SK-N-SH (cell line): ENCODE data around the gene RFX3. TPM values are rescaled to one million over a fixed set of nuclear protein-coding genes. Genes with fewer than 3 reads are reported as not detected.

Experiments
- CTCF ChIA-PET: fragments of 300-600, 350-600 bp; formaldehyde crosslinking; extraction: SDS; loops from one replicate; lab custom pipeline; 2021; lab: Yijun Ruan, JAX
- POLR2A ChIA-PET: fragments of 350-600 bp; sonication (Branson Sonifier 250); formaldehyde crosslinking; extraction: SDS; loops from one replicate; lab custom pipeline; 2020; ENCODE audit warnings: antibody characterized with exemption, inconsistent platforms; lab: Yijun Ruan, JAX
- DNase-seq: peaks from one replicate; pipeline ENCODE4 v3.0.0; 2012
- H2AFZ ChIP-seq: fragments of 200-600 bp; sonication (generic); 2 replicates; pipeline ENCODE4 v1.8.1; 2016; ENCODE audit warnings: antibody characterized with exemption, mild to moderate bottlenecking, low read depth
- H3F3A ChIP-seq: fragments of 200-600 bp; sonication (generic); replicated peaks from 2 replicates; pipeline ENCODE3; 2016; ENCODE audit warnings: antibody characterized with exemption, mild to moderate bottlenecking; ENCODE audit not compliant: insufficient read depth
- H3K27ac ChIP-seq, 2 experiments: fragments of 200-500 bp in 1 of 2; fragments of 200-600 bp in 1 of 2; sonication (Bioruptor generic) in 1 of 2; sonication (generic), shearing (Covaris generic) in 1 of 2; 2 replicates each; pipeline versions ENCODE4 v1.5.1 to v1.6.1; 2014 to 2016; ENCODE audit warnings: low read depth in 2 of 2, inconsistent platforms in 1 of 2, low read length in 1 of 2, mild to moderate bottlenecking in 1 of 2, mixed read lengths in 1 of 2
- H3K27me3 ChIP-seq: fragments of 200-600 bp; sonication (generic), shearing (Covaris generic); 2 replicates; pipeline ENCODE4 v1.6.1; 2016; ENCODE audit warnings: mixed run types; ENCODE audit not compliant: insufficient read depth
- H3K36me3 ChIP-seq, 2 experiments: fragments of 200-500 bp in 1 of 2; fragments of 200-600 bp in 1 of 2; sonication (Bioruptor generic) in 1 of 2; sonication (generic) in 1 of 2; replicated peaks in 1 of 2; 2 replicates each; pipeline versions ENCODE3 to v1.5.1; 2014 to 2016; ENCODE audit warnings: low read length in 1 of 2, mild to moderate bottlenecking in 1 of 2; ENCODE audit not compliant: insufficient read depth in 2 of 2, control insufficient read depth in 1 of 2
- H3K4me1 ChIP-seq, 2 experiments: fragments of 200-500 bp in 1 of 2; fragments of 200-600 bp in 1 of 2; sonication (Bioruptor generic) in 1 of 2; sonication (generic), shearing (Covaris generic) in 1 of 2; 2 replicates each; pipeline versions ENCODE4 v1.5.1 to v1.6.1; 2014 to 2016; ENCODE audit warnings: low read depth in 1 of 2, low read length in 1 of 2, mixed run types in 1 of 2; ENCODE audit not compliant: insufficient read depth in 2 of 2, control insufficient read depth in 1 of 2
- H3K4me2 ChIP-seq: fragments of 200-600 bp; sonication (generic), shearing (Covaris generic); 2 replicates; pipeline ENCODE4 v1.6.1; 2017; ENCODE audit warnings: mixed run types
- H3K4me3 ChIP-seq, 2 experiments: fragments of 200-500 bp in 1 of 2; fragments of 200-600 bp in 1 of 2; sonication (Bioruptor generic) in 1 of 2; sonication (generic), shearing (Covaris generic) in 1 of 2; 2 replicates each; pipeline versions ENCODE4 v1.5.1 to v1.8.1; 2014 to 2016; ENCODE audit warnings: low read depth in 2 of 2, inconsistent platforms in 1 of 2, low read length in 1 of 2, mild to moderate bottlenecking in 1 of 2, mixed read lengths in 1 of 2, moderate library complexity in 1 of 2
- H3K79me2 ChIP-seq: fragments of 200-600 bp; sonication (generic); 2 replicates; pipeline ENCODE4 v1.8.1; 2017; ENCODE audit warnings: mild to moderate bottlenecking; ENCODE audit not compliant: insufficient read depth
- H3K9ac ChIP-seq: fragments of 200-600 bp; sonication (generic); 2 replicates; pipeline ENCODE4 v1.6.1; 2017; ENCODE audit warnings: mixed run types
- H3K9me2 ChIP-seq: fragments of 200-600 bp; sonication (generic); 2 replicates; pipeline ENCODE4 v1.6.1; 2017; ENCODE audit warnings: mixed run types
- H3K9me3 ChIP-seq: fragments of 200-600 bp; sonication (generic); 2 replicates; pipeline ENCODE4 v1.6.1; 2017; ENCODE audit warnings: mixed run types, mild to moderate bottlenecking, moderate library complexity
- H4K20me1 ChIP-seq: fragments of 200-600 bp; sonication (generic); 2 replicates; pipeline ENCODE4 v1.6.1; 2017; ENCODE audit warnings: mild to moderate bottlenecking, mixed run types; ENCODE audit not compliant: insufficient read depth
- CHD2 ChIP-seq: fragments of 150-350 bp; IDR thresholded peaks from 2 replicates; pipeline ENCODE4 v1.6.1; 2018; ENCODE audit warnings: low read length; ENCODE audit not compliant: partially characterized antibody
- FOXJ3 ChIP-seq: sonication (generic); formaldehyde crosslinking; IDR thresholded peaks from 2 replicates; pipeline ENCODE4 v1.5.1; 2020; ENCODE audit warnings: mild to moderate bottlenecking, missing genetic modification reagents
- GABPA ChIP-seq: IDR thresholded peaks from 2 replicates; pipeline ENCODE4 v1.4.0; 2012; ENCODE audit warnings: low read depth, mild to moderate bottlenecking
- GATA2 ChIP-seq: sonication (generic); formaldehyde crosslinking; IDR thresholded peaks from 2 replicates; pipeline ENCODE4 v1.5.0; 2020; ENCODE audit warnings: mild to moderate bottlenecking, missing genetic modification reagents
- MAX ChIP-seq: IDR thresholded peaks from 2 replicates; pipeline ENCODE4 v1.4.0; 2012; ENCODE audit warnings: low read depth
- MXI1 ChIP-seq: IDR thresholded peaks from 2 replicates; pipeline ENCODE4 v1.6.1; 2012; ENCODE audit warnings: mild to moderate bottlenecking, low read depth, low read length, improper control_type of control experiment
- NFIC ChIP-seq: IDR thresholded peaks from 2 replicates; pipeline ENCODE4 v1.4.0; 2012; ENCODE audit warnings: borderline replicate concordance
- POLR2AphosphoS5 ChIP-seq: IDR thresholded peaks from 2 replicates; pipeline ENCODE4 v1.6.1; 2012; ENCODE audit warnings: low read depth, low read length
- RAD21 ChIP-seq: IDR thresholded peaks from 2 replicates; pipeline ENCODE4 v1.6.1; 2012; ENCODE audit warnings: mild to moderate bottlenecking, low read length
- RCOR1 ChIP-seq: fragments of 150-350 bp; IDR thresholded peaks from 2 replicates; pipeline ENCODE4 v1.6.1; 2017; ENCODE audit warnings: antibody characterized with exemption, low read length
- REST ChIP-seq: IDR thresholded peaks from 2 replicates; pipeline ENCODE4 v1.6.1; 2012; ENCODE audit warnings: mild to moderate bottlenecking, low read depth, low read length, moderate library complexity
- RFX5 ChIP-seq: IDR thresholded peaks from 2 replicates; pipeline ENCODE4 v1.6.1; 2012; ENCODE audit warnings: mild to moderate bottlenecking, improper control_type of control experiment, low read length
- RXRA ChIP-seq: IDR thresholded peaks from 2 replicates; pipeline ENCODE4 v1.4.0; 2012; ENCODE audit warnings: low read depth, mild to moderate bottlenecking, borderline replicate concordance
- SIN3A ChIP-seq: IDR thresholded peaks from 2 replicates; pipeline ENCODE4 v1.6.1; 2012; ENCODE audit warnings: low read depth, mild to moderate bottlenecking, low read length, moderate library complexity, borderline replicate concordance
- SMC3 ChIP-seq: IDR thresholded peaks from 2 replicates; pipeline ENCODE4 v1.6.1; 2012; ENCODE audit warnings: low read depth, low read length, improper control_type of control experiment
- TAF1 ChIP-seq: IDR thresholded peaks from 2 replicates; pipeline ENCODE4 v1.6.1; 2012; ENCODE audit warnings: low read depth, mild to moderate bottlenecking, low read length, moderate library complexity, borderline replicate concordance
- USF2 ChIP-seq: fragments of 150-350 bp; IDR thresholded peaks from 2 replicates; pipeline ENCODE4 v1.6.1; 2017; ENCODE audit warnings: antibody characterized with exemption, low read length, low read depth, borderline replicate concordance
- YY1 ChIP-seq: IDR thresholded peaks from 2 replicates; pipeline ENCODE4 v1.4.0; 2012; ENCODE audit warnings: low read depth, mild to moderate bottlenecking
- WGBS: methylation state at CpG from one replicate; pipeline ENCODE4 v1.1.6; 2017; ENCODE audit warnings: low lambda C conversion rate; 5-methylcytosine and 5-hydroxymethylcytosine counted together
- polyA plus RNA-seq, 3 experiments: library from polyadenylated mRNA; depleted of rRNA; stranded (reverse); fragments of >200 nt; gene quantifications; 2 replicates each; pipeline ENCODE4 v1.2.3, GENCODE V29; 2012
- TF ChIP-seq, protein P1 (sequence below): fragments of 150-350 bp; IDR thresholded peaks from 2 replicates; pipeline ENCODE4 v1.6.1; 2016; ENCODE audit warnings: mild to moderate bottlenecking, low read depth, low read length
- TF ChIP-seq, protein P2 (sequence below): IDR thresholded peaks from 2 replicates; pipeline ENCODE4 v1.4.0; 2012; ENCODE audit warnings: low read depth, borderline replicate concordance

Gene RFX3
- polyA plus RNA-seq, 1 of the 3 experiments (the other 2 are of a cell fraction): 1.7 TPM

- ChIA-PET POLR2A (no interaction called here), CTCF (no interaction called here)
- no peak overlapping the region for H3K27ac ChIP-seq
- H3K4me1 ChIP-seq: no peaks in the 10 kb centered on the region
- H3K9ac ChIP-seq: no peak overlapping the region
- no peaks in the 10 kb centered on the region for H3K79me2 ChIP-seq
- peaks cover 0 to 13% of the 10 kb centered on the region in 2 experiments for H3K36me3 ChIP-seq
- H4K20me1 ChIP-seq: no peaks in the 10 kb centered on the region
- H3K9me3 ChIP-seq: no peaks in the 10 kb centered on the region
- 94% methylated on average over 2 of the region's 2 CpGs for WGBS
- TF ChIP-seq GATA2 (CRISPR knock-in tag): no peak
- TF ChIP-seq RCOR1: no peak
- no peak for TF ChIP-seq POLR2AphosphoS5
- no peak for TF ChIP-seq USF2
- TF ChIP-seq REST: no peak
- no peaks in the 10 kb centered on the region for H3F3A ChIP-seq
- no peaks in the 10 kb centered on the region for H3K27me3 ChIP-seq
- no peak for DNase-seq
- no peak overlapping the region for H3K4me2 ChIP-seq
- no peak overlapping the region for H3K4me3 ChIP-seq
- H2AFZ ChIP-seq: no peak overlapping the region
- H3K9me2 ChIP-seq: no peaks in the 10 kb centered on the region
These were observed 128.0 kb downstream of the RFX3 start for GRCh38 chr9:3397766-3398165.

DNA sequence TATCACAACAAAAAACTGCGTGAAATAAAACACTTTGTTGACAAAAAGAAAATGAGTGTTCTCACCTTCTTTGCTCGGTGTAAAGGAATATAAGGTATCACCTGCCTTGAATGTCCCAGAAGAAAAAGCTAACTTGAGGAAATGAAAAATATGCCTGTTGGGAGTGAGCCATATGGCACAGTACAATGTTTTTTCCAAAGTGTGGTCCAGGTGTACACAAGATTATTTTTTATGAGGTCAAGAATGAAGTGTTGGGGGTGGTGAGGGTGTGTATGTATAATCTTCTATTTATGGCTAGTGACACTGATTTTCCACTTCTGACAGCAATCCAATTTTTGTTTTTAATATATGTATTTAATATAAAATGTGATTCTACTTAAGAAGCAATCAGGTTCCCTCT lies 134.4 kb downstream of the RFX3 start:
- Histone ChIP-seq H3K4me3 (no peak overlapping the region), H4K20me1 (no peaks in the 10 kb centered on the region), H3K4me2 (no peak overlapping the region), H3K36me3 (peaks cover 12 to 20% of the 10 kb centered on the region in 2 experiments), H3K9me2 (no peaks in the 10 kb centered on the region), H3K9ac (no peak overlapping the region), H3K27me3 (no peaks in the 10 kb centered on the region), H3K79me2 (no peaks in the 10 kb centered on the region), H3F3A (no peaks in the 10 kb centered on the region), H3K27ac (no peak overlapping the region), H2AFZ (no peak overlapping the region), H3K9me3 (no peaks in the 10 kb centered on the region), H3K4me1 (no peaks in the 10 kb centered on the region)
- ChIA-PET CTCF (interaction anchor here (1.5 kb wide), 1 partner anchor 50 kb away, joined by 4 read pairs; no protein-coding TSS in a partner anchor), POLR2A (no interaction called here)
- no peak for DNase-seq
- 100% methylated on average over 2 of the region's 2 CpGs for WGBS
- no peak for TF ChIP-seq FOXJ3 (CRISPR knock-in tag)
- TF ChIP-seq SMC3: no peak
- TF ChIP-seq RXRA: no peak
- TF ChIP-seq, protein P1, sequence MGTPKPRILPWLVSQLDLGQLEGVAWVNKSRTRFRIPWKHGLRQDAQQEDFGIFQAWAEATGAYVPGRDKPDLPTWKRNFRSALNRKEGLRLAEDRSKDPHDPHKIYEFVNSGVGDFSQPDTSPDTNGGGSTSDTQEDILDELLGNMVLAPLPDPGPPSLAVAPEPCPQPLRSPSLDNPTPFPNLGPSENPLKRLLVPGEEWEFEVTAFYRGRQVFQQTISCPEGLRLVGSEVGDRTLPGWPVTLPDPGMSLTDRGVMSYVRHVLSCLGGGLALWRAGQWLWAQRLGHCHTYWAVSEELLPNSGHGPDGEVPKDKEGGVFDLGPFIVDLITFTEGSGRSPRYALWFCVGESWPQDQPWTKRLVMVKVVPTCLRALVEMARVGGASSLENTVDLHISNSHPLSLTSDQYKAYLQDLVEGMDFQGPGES: no peak
- no peak for TF ChIP-seq NFIC
- TF ChIP-seq SIN3A: no peak
- no peak for TF ChIP-seq POLR2AphosphoS5
- TF ChIP-seq, protein P2, sequence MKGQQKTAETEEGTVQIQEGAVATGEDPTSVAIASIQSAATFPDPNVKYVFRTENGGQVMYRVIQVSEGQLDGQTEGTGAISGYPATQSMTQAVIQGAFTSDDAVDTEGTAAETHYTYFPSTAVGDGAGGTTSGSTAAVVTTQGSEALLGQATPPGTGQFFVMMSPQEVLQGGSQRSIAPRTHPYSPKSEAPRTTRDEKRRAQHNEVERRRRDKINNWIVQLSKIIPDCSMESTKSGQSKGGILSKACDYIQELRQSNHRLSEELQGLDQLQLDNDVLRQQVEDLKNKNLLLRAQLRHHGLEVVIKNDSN: no peak
- TF ChIP-seq RAD21: no peak
- TF ChIP-seq CHD2: no peak
- no peak for TF ChIP-seq RFX5
- TF ChIP-seq GABPA: no peak
- TF ChIP-seq TAF1: no peak
- no peak for TF ChIP-seq YY1
- no peak for TF ChIP-seq MXI1
- TF ChIP-seq MAX: no peak
